A549 (cell line): ENCODE measurements around the gene PKD1.

Source experiments
- EP300 ChIP-seq, 2 experiments: fragments of >200 bp; sonication (Bioruptor Twin); formaldehyde crosslinking; IDR thresholded peaks; 2 replicates in 1 of 2; 3 replicates in 1 of 2; pipeline ENCODE4 v1.6.1; 2016 to 2017
- NR3C1 ChIP-seq: fragments of >200 bp; sonication (Bioruptor Twin); formaldehyde crosslinking; IDR thresholded peaks from 3 replicates; pipeline ENCODE4 v1.6.1; 2017
- RCOR1 ChIP-seq: fragments of 150-350 bp; IDR thresholded peaks from 2 replicates; pipeline ENCODE4 v1.6.1; 2014; ENCODE audit warnings: antibody characterized with exemption, low read length, low read depth
- RNF2 ChIP-seq: fragments of 200-600 bp; sonication (generic); IDR thresholded peaks from 2 replicates; pipeline ENCODE4 v1.6.1; 2016; ENCODE audit warnings: low read depth, mild to moderate bottlenecking, antibody characterized with exemption, moderate library complexity, borderline replicate concordance
- SMC3 ChIP-seq: fragments of >200 bp; sonication (Bioruptor Twin); formaldehyde crosslinking; IDR thresholded peaks from 3 replicates; pipeline ENCODE4 v1.6.1; 2018; ENCODE audit warnings: inconsistent platforms
- TF ChIP-seq, protein P1 (sequence below): fragments of >200 bp; sonication (Bioruptor Twin); formaldehyde crosslinking; IDR thresholded peaks from 3 replicates; pipeline ENCODE4 v1.5.1; 2016
- TF ChIP-seq, protein P2 (sequence below): IDR thresholded peaks from 2 replicates; pipeline ENCODE4 v1.6.1; 2012

DNA sequence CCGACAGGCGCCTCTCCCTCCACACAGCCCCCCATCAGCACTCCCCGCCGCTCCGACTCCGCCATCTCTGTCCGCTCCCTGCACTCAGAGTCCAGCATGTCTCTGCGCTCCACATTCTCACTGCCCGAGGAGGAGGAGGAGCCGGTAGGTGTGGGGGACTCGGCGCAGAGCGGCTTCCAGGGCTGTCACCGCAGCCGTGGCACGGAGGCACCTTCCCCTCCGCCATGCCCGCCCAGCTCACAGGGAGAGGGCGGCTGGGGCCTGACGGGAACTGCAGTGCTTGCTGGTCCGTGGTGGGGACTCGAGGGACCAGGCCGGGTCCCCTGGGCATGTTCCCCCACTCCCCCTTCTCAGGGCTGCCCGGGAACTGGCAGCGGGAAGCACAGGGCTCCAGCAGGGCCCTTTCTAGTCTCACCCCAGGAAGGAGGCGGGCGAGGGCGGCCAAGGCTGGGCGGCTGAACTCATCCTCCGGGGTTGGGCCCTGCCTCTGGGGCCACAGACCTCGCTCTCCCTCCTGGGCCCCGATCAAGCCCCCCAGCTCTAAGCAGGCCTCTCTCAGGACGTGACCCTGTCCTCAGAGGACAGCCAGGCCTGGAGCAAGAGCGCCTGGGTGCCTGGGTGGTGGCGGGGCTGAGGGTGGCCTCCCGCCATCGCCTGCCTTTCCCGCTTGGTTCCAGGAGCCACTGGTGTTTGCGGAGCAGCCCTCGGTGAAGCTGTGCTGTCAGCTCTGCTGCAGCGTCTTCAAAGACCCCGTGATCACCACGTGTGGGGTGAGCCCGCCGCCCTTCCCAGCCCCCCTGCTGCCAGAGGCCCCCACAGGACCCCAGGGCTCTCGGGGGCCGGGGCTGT lies 35.1 kb upstream of the PKD1 start:
- TF ChIP-seq, protein P1, sequence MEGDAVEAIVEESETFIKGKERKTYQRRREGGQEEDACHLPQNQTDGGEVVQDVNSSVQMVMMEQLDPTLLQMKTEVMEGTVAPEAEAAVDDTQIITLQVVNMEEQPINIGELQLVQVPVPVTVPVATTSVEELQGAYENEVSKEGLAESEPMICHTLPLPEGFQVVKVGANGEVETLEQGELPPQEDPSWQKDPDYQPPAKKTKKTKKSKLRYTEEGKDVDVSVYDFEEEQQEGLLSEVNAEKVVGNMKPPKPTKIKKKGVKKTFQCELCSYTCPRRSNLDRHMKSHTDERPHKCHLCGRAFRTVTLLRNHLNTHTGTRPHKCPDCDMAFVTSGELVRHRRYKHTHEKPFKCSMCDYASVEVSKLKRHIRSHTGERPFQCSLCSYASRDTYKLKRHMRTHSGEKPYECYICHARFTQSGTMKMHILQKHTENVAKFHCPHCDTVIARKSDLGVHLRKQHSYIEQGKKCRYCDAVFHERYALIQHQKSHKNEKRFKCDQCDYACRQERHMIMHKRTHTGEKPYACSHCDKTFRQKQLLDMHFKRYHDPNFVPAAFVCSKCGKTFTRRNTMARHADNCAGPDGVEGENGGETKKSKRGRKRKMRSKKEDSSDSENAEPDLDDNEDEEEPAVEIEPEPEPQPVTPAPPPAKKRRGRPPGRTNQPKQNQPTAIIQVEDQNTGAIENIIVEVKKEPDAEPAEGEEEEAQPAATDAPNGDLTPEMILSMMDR = no peak
- TF ChIP-seq SMC3 (no peak), NR3C1 (no peak), EP300 (IDR thresholded peaks at IDR 0.05) (no peak), RCOR1 (no peak), RNF2 (no peak)
- TF ChIP-seq, protein P2, sequence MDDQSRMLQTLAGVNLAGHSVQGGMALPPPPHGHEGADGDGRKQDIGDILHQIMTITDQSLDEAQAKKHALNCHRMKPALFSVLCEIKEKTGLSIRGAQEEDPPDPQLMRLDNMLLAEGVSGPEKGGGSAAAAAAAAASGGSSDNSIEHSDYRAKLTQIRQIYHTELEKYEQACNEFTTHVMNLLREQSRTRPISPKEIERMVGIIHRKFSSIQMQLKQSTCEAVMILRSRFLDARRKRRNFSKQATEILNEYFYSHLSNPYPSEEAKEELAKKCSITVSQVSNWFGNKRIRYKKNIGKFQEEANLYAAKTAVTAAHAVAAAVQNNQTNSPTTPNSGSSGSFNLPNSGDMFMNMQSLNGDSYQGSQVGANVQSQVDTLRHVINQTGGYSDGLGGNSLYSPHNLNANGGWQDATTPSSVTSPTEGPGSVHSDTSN = no peak
